B cell (primary cell): ENCODE data around the gene UNC13A. TPM values are rescaled to one million over a fixed set of nuclear protein-coding genes. Genes with fewer than 3 reads are reported as not detected.

Experiments
- ATAC-seq: fragments of 200-7000 bp; cut with Tn5 transposase; one replicate; pipeline ENCODE4 v1.10.0; 2021; ENCODE audit warnings: low read depth, mild to moderate bottlenecking, moderate number of reproducible peaks, moderate library complexity
- CTCF ChIA-PET: fragments of 350-600 bp; sonication (Branson Sonifier 250); formaldehyde crosslinking; loops from one replicate; lab custom pipeline; 2021; ENCODE audit warnings: antibody characterized with exemption, inconsistent platforms; lab: Charles Lee
- POLR2A ChIA-PET: fragments of 350-600 bp; sonication (Branson Sonifier 250); formaldehyde crosslinking; loops from one replicate; lab custom pipeline; 2021; ENCODE audit warnings: antibody characterized with exemption; lab: Charles Lee
- DNase-seq: peaks from one replicate; pipeline ENCODE4 v3.0.0; 2013
- H2AFZ ChIP-seq: 2 replicates; pipeline ENCODE4 v1.6.1; 2012; ENCODE audit warnings: mild to moderate bottlenecking, low read depth, low read length; ENCODE audit not compliant: insufficient read depth, poor library complexity, severe bottlenecking
- H3K27ac ChIP-seq, 2 donors: 1 replicate in 1 of 2; 2 replicates in 1 of 2; pipeline ENCODE4 v1.5.1; 2012 to 2013; ENCODE audit warnings: low read length in 2 of 2, mild to moderate bottlenecking in 2 of 2, moderate library complexity in 1 of 2
- H3K27me3 ChIP-seq, 4 experiments: fragments of 200-600 bp in 1 of 4; sonication (generic) in 1 of 4; replicated peaks in 1 of 4; 1 replicate in 2 of 4; 2 replicates in 2 of 4; pipeline versions ENCODE4 v1.6.1 to v1.7.0; 2013 to 2016; ENCODE audit warnings: low read length in 3 of 4, mild to moderate bottlenecking in 2 of 4, mixed read lengths in 1 of 4, moderate library complexity in 1 of 4; ENCODE audit not compliant: insufficient read depth in 4 of 4, control insufficient read depth in 3 of 4; ENCODE audit errors: control extremely low read depth in 1 of 4
- H3K36me3 ChIP-seq, 2 experiments: replicated peaks in 1 of 2; 1 replicate in 1 of 2; 2 replicates in 1 of 2; pipeline versions ENCODE4 v1.6.1 to v1.7.1; 2013; ENCODE audit warnings: low read length in 1 of 2; ENCODE audit not compliant: insufficient read depth in 2 of 2, control insufficient read depth in 1 of 2; ENCODE audit errors: control extremely low read depth in 1 of 2, extremely low read depth in 1 of 2
- H3K4me1 ChIP-seq, 2 donors: fragments of 200-600 bp in 1 of 2; sonication (generic) in 1 of 2; 1 replicate in 1 of 2; 2 replicates in 1 of 2; pipeline versions ENCODE4 v1.5.1 to v1.6.1; 2013 to 2017; ENCODE audit warnings: low read length in 2 of 2; ENCODE audit not compliant: control insufficient read depth in 2 of 2, insufficient read depth in 2 of 2
- H3K4me2 ChIP-seq: replicated peaks from 2 replicates; pipeline ENCODE3; 2012; ENCODE audit warnings: mild to moderate bottlenecking, low read depth, low read length; ENCODE audit not compliant: poor library complexity, severe bottlenecking
- H3K4me3 ChIP-seq, 5 experiments: fragments of 200-600 bp in 1 of 5; sonication (generic) in 1 of 5; 1 replicate in 3 of 5; 2 replicates in 2 of 5; pipeline versions ENCODE4 v1.5.1 to v1.7.0; 2011 to 2016; ENCODE audit warnings: low read length in 4 of 5, mild to moderate bottlenecking in 4 of 5, low read depth in 2 of 5, control low read depth in 1 of 5, moderate library complexity in 1 of 5; ENCODE audit not compliant: insufficient read depth in 1 of 5; ENCODE audit errors: control extremely low read depth in 1 of 5, extremely low read depth in 1 of 5
- H3K79me2 ChIP-seq: fragments of 200-600 bp; sonication (generic); one replicate; pipeline ENCODE4 v1.6.0; 2016; ENCODE audit warnings: low read length; ENCODE audit not compliant: control insufficient read depth, insufficient read depth
- H3K9ac ChIP-seq: fragments of 200-600 bp; sonication (generic); 2 replicates; pipeline ENCODE4 v1.6.1; 2017; ENCODE audit warnings: mild to moderate bottlenecking, low read length, moderate library complexity
- H3K9me3 ChIP-seq, 3 donors: one replicate each; pipeline versions ENCODE4 v1.6.1 to v1.7.1; 2013; ENCODE audit warnings: low read length in 2 of 3; ENCODE audit not compliant: control insufficient read depth in 2 of 3, insufficient read depth in 1 of 3; ENCODE audit errors: control extremely low read depth in 1 of 3
- H4K20me1 ChIP-seq: 2 replicates; pipeline ENCODE4 v1.6.0; 2012; ENCODE audit warnings: mild to moderate bottlenecking, low read length; ENCODE audit not compliant: insufficient read depth, control insufficient read depth, poor library complexity, severe bottlenecking
- H3K27ac Mint-ChIP-seq: one replicate; pipeline ENCODE4 v1.8.0; 2021; ENCODE audit warnings: mixed read lengths
- H3K27me3 Mint-ChIP-seq: one replicate; pipeline ENCODE4 v1.8.0; 2021; ENCODE audit warnings: mixed read lengths
- H3K4me1 Mint-ChIP-seq: one replicate; pipeline ENCODE4 v1.8.0; 2021; ENCODE audit warnings: mixed read lengths
- H3K4me3 Mint-ChIP-seq: one replicate; pipeline ENCODE4 v1.8.0; 2021; ENCODE audit warnings: mixed read lengths
- H3K9me3 Mint-ChIP-seq: one replicate; pipeline ENCODE4 v1.8.0; 2022; ENCODE audit warnings: mixed read lengths; ENCODE audit not compliant: insufficient read depth
- EZH2 ChIP-seq: IDR thresholded peaks from 2 replicates; pipeline ENCODE4 v1.6.1; 2012; ENCODE audit warnings: borderline replicate concordance, low read depth, mild to moderate bottlenecking, moderate library complexity, low read length; ENCODE audit not compliant: insufficient read depth, poor library complexity, severe bottlenecking
- WGBS: methylation state at CpG from one replicate; pipeline ENCODE4 v1.1.5; 2013; ENCODE audit warnings: missing lambda C conversion rate; ENCODE audit not compliant: insufficient coverage; 5-methylcytosine and 5-hydroxymethylcytosine counted together
- intact Hi-C: fragments of 100-400 bp; cut with micrococcal nuclease; formaldehyde crosslinking; loops from one replicate; pipeline ENCODE4 v1.10.0; 2022
- polyA plus RNA-seq: library from polyadenylated mRNA; depleted of rRNA; stranded (reverse); fragments of >200 nt; gene quantifications from 2 replicates; pipeline ENCODE4 v1.2.3, GENCODE V29; 2012
- total RNA-seq, 2 donors: library from RNA; stranded (reverse); fragments of 120-200 nt in 1 of 2; gene quantifications; 1 replicate in 1 of 2; 2 replicates in 1 of 2; pipeline versions ENCODE4 v1.2.3 to v1.2.4, GENCODE V29; 2013 to 2022
- TF ChIP-seq, protein P1 (sequence below): fragments of 200-600 bp; IDR thresholded peaks from one replicate; pipeline ENCODE4 v1.8.0; 2022; ENCODE audit warnings: antibody characterized with exemption, mild to moderate bottlenecking

Gene UNC13A
- total and polyA plus RNA-seq, 2 donors (not counting 1 experiment from before 2014, with no cell fraction given), result 0.10 TPM; not detected in 1

DNA sequence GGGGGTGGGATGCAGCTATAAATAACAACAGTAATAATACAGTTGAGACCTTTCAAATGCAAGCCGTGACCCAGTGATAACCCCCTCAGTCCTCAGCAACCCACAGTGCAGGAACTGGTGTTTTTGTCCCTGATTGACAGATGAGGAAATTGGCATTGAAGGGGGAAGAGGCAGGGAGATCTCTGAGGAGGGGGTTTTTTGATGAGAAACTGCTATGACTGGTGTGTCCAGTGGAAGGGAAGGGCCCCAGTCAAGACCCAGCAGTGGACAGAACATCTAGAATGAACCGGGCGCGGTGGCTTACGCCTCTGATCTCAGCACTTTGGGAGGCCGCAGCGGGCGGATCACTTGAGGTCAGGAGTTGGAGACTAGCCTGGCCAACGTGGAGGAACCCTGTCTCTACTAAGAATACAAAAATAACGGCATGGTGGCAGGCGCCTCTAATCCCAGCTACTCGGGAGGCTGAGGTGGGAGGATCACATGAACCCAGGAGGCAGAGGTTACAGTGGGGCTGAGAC, 33.0 kb upstream of the UNC13A start:
- intact Hi-C loops, result no loop called here
- peaks cover 36% of the 10 kb centered on the region for H3K4me1 Mint-ChIP-seq
- H3K9me3 Mint-ChIP-seq, result no peaks in the 10 kb centered on the region
- H3K9ac ChIP-seq, result peak overlapping the region; percentile 93
- H3K27ac ChIP-seq, result no peak overlapping the region
- H2AFZ ChIP-seq, result no peak overlapping the region
- H3K4me1 ChIP-seq, result peaks cover 32 to 39% of the 10 kb centered on the region in 2 donors
- POLR2A ChIA-PET, result interaction anchor here (2.6 to 2.7 kb wide), 2 partner anchors 29 to 34 kb away, joined by 11 to 14 read pairs; partner anchors contain the start of gene FCHO1
- ATAC-seq (no peak), DNase-seq (no peak)
- CTCF ChIA-PET, result interaction anchor here (0.7 to 2.9 kb wide), 8 partner anchors 17 to 134 kb away, joined by 3 to 20 read pairs (median 4); no protein-coding TSS in a partner anchor
- H3K27ac Mint-ChIP-seq, result peak overlapping the region; percentile 41
- H3K9me3 ChIP-seq, result no peaks in the 10 kb centered on the region
- WGBS, result 73% methylated on average over 3 of the region's 12 CpGs
- H3K27me3 ChIP-seq, result no peaks in the 10 kb centered on the region
- H3K79me2 ChIP-seq, result peaks cover 67% of the 10 kb centered on the region
- H3K27me3 Mint-ChIP-seq, result no peaks in the 10 kb centered on the region
- H3K4me2 ChIP-seq, result peak overlapping the region; percentile 98
- peaks cover 58% of the 10 kb centered on the region for H4K20me1 ChIP-seq
- no peak for TF ChIP-seq EZH2
- TF ChIP-seq, protein P1, sequence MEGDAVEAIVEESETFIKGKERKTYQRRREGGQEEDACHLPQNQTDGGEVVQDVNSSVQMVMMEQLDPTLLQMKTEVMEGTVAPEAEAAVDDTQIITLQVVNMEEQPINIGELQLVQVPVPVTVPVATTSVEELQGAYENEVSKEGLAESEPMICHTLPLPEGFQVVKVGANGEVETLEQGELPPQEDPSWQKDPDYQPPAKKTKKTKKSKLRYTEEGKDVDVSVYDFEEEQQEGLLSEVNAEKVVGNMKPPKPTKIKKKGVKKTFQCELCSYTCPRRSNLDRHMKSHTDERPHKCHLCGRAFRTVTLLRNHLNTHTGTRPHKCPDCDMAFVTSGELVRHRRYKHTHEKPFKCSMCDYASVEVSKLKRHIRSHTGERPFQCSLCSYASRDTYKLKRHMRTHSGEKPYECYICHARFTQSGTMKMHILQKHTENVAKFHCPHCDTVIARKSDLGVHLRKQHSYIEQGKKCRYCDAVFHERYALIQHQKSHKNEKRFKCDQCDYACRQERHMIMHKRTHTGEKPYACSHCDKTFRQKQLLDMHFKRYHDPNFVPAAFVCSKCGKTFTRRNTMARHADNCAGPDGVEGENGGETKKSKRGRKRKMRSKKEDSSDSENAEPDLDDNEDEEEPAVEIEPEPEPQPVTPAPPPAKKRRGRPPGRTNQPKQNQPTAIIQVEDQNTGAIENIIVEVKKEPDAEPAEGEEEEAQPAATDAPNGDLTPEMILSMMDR, result no peak
- H3K4me3 ChIP-seq, result peak overlapping the region in 2 of 5 experiments; percentile 90 to 94
- peak overlapping the region; percentile 92 for H3K4me3 Mint-ChIP-seq
- peaks cover 6 to 37% of the 10 kb centered on the region in 2 experiments for H3K36me3 ChIP-seq

DNA sequence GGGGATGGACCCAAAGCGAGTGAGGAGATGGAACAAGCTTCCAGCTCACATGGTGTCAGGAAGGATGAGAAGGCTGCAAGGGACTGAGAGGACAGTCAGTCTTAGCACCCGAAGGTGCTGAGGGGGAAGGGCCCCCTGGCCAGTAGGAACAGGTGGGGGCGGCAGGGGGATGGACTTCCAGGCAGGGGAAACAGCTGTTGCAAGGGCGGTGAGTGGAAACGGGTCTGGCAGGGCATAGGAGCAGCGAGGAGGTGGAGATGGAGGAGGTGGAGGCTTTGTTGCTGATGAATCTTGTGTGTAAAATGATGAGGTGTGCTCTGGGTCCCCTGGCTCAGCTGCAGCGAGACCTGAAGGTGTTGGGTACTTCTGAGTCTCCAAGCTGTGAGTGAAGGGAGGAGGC, 32.3 kb upstream of the UNC13A start:
- Histone ChIP-seq H3K79me2 (peaks cover 61% of the 10 kb centered on the region), H4K20me1 (peaks cover 51% of the 10 kb centered on the region), H2AFZ (peak overlapping the region; percentile 79), H3K27ac (peak overlapping the region in 1 of 2 donors; percentile 73), H3K27me3 (no peaks in the 10 kb centered on the region), H3K4me2 (peak overlapping the region; percentile 98), H3K4me1 (peaks cover 32 to 39% of the 10 kb centered on the region in 2 donors), H3K9me3 (no peaks in the 10 kb centered on the region), H3K4me3 (peak overlapping the region; percentile 78 to 94 (median 88)), H3K36me3 (peaks cover 6 to 30% of the 10 kb centered on the region in 2 experiments), H3K9ac (peak overlapping the region; percentile 93)
- DNase-seq (no peak), ATAC-seq (no peak)
- ChIA-PET POLR2A (interaction anchor here (2.2 to 2.7 kb wide), 3 partner anchors 17 to 35 kb away, joined by 8 to 14 read pairs (median 11); partner anchors contain the start of gene FCHO1), CTCF (interaction anchor here (0.7 to 2.9 kb wide), 9 partner anchors 16 to 139 kb away, joined by 3 to 20 read pairs (median 4); partner anchors contain the start of gene RPL18A)
- H3K9me3 Mint-ChIP-seq, result no peaks in the 10 kb centered on the region
- peak overlapping the region; percentile 77 for H3K27ac Mint-ChIP-seq
- no peaks in the 10 kb centered on the region for H3K27me3 Mint-ChIP-seq
- WGBS, result 13% methylated on average over 7 of the region's 7 CpGs
- intact Hi-C loops, result no loop called here
- H3K4me1 Mint-ChIP-seq, result peaks cover 36% of the 10 kb centered on the region
- TF ChIP-seq, protein P1, result no peak
- TF ChIP-seq EZH2, result no peak
- peak overlapping the region; percentile 92 for H3K4me3 Mint-ChIP-seq
